Body of pancreas (tissue), 4 donors: ENCODE results near the gene RLBP1.

ENCODE experiments used
- CTCF ChIP-seq, 7 experiments: fragments of 450-650 bp in 4 of 7; fragments of 200-600 bp in 3 of 7; sonication (generic) in 3 of 7; IDR thresholded peaks; one replicate each; pipeline ENCODE4 v1.5.1; 2016 to 2019; ENCODE audit warnings: antibody characterized with exemption in 7 of 7
- POLR2A ChIP-seq, 3 donors: fragments of 450-650 bp; IDR thresholded peaks; one replicate each; pipeline ENCODE4 v1.6.1; 2016; ENCODE audit warnings: antibody characterized with exemption in 3 of 3, mild to moderate bottlenecking in 2 of 3

- no peak for TF ChIP-seq CTCF (IDR thresholded peaks at IDR 0.05)
- no peak for TF ChIP-seq POLR2A (IDR thresholded peaks at IDR 0.05)
Measured at GRCh38 chr15:89211678-89212170, 9.7 kb downstream of the RLBP1 start.
